GM04504 (cell line): ENCODE data around the gene DSC1.
"Not testable (repeated sequence)": the region's sequence is repeated elsewhere in the genome, so short reads cannot be mapped to it uniquely, and the experiment has no call there.

ENCODE experiments used
- DNase-seq: peaks from one replicate; pipeline ENCODE4 v3.0.0-alpha.2; 2012; ENCODE audit warnings: low read depth

The DSC1 gene

GRCh38 chr18:31162825-31163435 lies at the start of gene DSC1:
Gene DSC1 (minus strand): TSS chr18:31162856. CDS start chr18:31162594, 262 bp downstream.
- DNase-seq = no peak

- DNase-seq = no peak
Measured at GRCh38 chr18:31211047-31211446, 48.4 kb upstream of the DSC1 start.

GRCh38 chr18:31209041-31209440 lies 46.4 kb upstream of the DSC1 start:
- DNase-seq = no peak

- DNase-seq = no peak
Measured at GRCh38 chr18:31207391-31207790, 44.7 kb upstream of the DSC1 start.

- DNase-seq = no peak
Measured at GRCh38 chr18:31206787-31207381, 44.2 kb upstream of the DSC1 start.

GRCh38 chr18:31206071-31206470 lies 43.4 kb upstream of the DSC1 start:
- DNase-seq = no peak

- DNase-seq = no peak
Measured at GRCh38 chr18:31205273-31205672, 42.6 kb upstream of the DSC1 start.

- DNase-seq = no peak
Measured at GRCh38 chr18:31204833-31205232, 42.2 kb upstream of the DSC1 start.

GRCh38 chr18:31204166-31204565 lies 41.5 kb upstream of the DSC1 start:
- no peak for DNase-seq

- DNase-seq = no peak
Measured at GRCh38 chr18:31203794-31204148, 41.1 kb upstream of the DSC1 start.

GRCh38 chr18:31203096-31203793 lies 40.6 kb upstream of the DSC1 start:
- no peak for DNase-seq

GRCh38 chr18:31199190-31199769 lies 36.6 kb upstream of the DSC1 start:
- DNase-seq = no peak

GRCh38 chr18:31197676-31198075 lies 35.0 kb upstream of the DSC1 start:
- no peak for DNase-seq

GRCh38 chr18:31195063-31195462 lies 32.4 kb upstream of the DSC1 start:
- DNase-seq = no peak

GRCh38 chr18:31192086-31192776 lies 29.6 kb upstream of the DSC1 start:
- no peak for DNase-seq

GRCh38 chr18:31190919-31191318 lies 28.3 kb upstream of the DSC1 start:
- DNase-seq = no peak

- no peak for DNase-seq
Measured at GRCh38 chr18:31189757-31190156, 27.1 kb upstream of the DSC1 start.

GRCh38 chr18:31185186-31185950 lies 22.7 kb upstream of the DSC1 start:
- DNase-seq = no peak

- DNase-seq = no peak
Measured at GRCh38 chr18:31183302-31183701, 20.6 kb upstream of the DSC1 start.

GRCh38 chr18:31177369-31177768 lies 14.7 kb upstream of the DSC1 start:
- not testable (repeated sequence) for DNase-seq

- no peak for DNase-seq
Measured at GRCh38 chr18:31176531-31176930, 13.9 kb upstream of the DSC1 start.
